ENCODE data around the gene ZNF571.

DNA sequence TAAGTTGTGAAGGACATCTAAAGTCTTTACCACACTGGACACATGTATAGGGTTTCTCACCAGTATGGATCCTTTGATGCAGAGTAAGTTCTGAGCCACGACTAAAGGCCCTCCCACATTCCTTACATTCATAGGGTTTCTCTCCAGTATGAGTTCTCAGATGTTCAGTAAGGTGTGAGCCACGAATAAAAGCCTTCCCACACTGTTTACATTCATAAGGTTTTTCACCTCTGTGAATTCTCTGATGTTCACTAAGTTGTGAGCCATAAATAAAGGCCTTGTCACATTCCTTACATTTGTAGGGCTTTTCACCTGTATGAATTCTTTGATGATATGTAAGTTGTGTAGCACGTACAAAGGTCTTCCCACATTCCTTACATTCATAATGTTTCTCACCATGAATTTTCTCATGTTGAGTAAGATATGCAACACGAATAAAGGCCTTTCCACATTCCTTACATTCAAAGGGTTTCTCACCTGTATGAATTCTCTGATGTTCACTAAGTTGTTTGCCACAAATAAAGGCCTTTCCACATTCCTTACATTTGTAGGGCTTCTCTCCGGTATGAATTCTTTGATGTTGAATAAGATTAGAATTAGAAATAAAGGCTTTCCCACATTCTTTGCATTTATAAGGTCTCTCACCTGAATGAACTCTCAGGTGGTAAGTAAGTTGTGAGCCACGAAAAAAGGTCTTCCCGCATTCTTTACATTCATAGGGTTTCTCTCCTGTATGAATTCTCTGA lies 29.8 kb downstream of the ZNF571 start:
- TF ChIP-seq, protein P1, sequence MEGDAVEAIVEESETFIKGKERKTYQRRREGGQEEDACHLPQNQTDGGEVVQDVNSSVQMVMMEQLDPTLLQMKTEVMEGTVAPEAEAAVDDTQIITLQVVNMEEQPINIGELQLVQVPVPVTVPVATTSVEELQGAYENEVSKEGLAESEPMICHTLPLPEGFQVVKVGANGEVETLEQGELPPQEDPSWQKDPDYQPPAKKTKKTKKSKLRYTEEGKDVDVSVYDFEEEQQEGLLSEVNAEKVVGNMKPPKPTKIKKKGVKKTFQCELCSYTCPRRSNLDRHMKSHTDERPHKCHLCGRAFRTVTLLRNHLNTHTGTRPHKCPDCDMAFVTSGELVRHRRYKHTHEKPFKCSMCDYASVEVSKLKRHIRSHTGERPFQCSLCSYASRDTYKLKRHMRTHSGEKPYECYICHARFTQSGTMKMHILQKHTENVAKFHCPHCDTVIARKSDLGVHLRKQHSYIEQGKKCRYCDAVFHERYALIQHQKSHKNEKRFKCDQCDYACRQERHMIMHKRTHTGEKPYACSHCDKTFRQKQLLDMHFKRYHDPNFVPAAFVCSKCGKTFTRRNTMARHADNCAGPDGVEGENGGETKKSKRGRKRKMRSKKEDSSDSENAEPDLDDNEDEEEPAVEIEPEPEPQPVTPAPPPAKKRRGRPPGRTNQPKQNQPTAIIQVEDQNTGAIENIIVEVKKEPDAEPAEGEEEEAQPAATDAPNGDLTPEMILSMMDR (IDR thresholded peaks at IDR 0.05) = no peak
- TF ChIP-seq POLR2AphosphoS5 (IDR thresholded peaks at IDR 0.05) (no peak), EP300 (IDR thresholded peaks at IDR 0.05) (no peak), POLR2A (IDR thresholded peaks at IDR 0.05) (no peak)
